NCI-H2081 (cell line): Measurements from ENCODE around the gene BTRC.

Source experiments
- DNase-seq, 2 experiments: peaks; one replicate each; lab custom pipeline; 2025; lab: John Stamatoyannopoulos, UW

BTRC gene

GRCh38 chr10:101567165-101568006 is 213.4 kb downstream of the BTRC start:
- DNase-seq, result no peak

GRCh38 chr10:101568054-101568745 is 214.2 kb downstream of the BTRC start:
- no peak for DNase-seq

- no peak for DNase-seq
Measured at GRCh38 chr10:101569323-101569621, 215.3 kb downstream of the BTRC start.

- peak; percentile 40 to 61 for DNase-seq
Measured at GRCh38 chr10:101569622-101570427, 215.9 kb downstream of the BTRC start.

- DNase-seq, result peak in 1 of 2 experiments; percentile 27
Measured at GRCh38 chr10:101570428-101571270, 216.7 kb downstream of the BTRC start.

GRCh38 chr10:101571271-101571925 is 217.4 kb downstream of the BTRC start:
- DNase-seq, result no peak

- no peak for DNase-seq
Measured at GRCh38 chr10:101572126-101572525, 218.2 kb downstream of the BTRC start.

- no peak for DNase-seq
Measured at GRCh38 chr10:101572785-101573184, 218.8 kb downstream of the BTRC start.

- no peak for DNase-seq
Measured at GRCh38 chr10:101573885-101574753, 220.2 kb downstream of the BTRC start.

- DNase-seq, result no peak
Measured at GRCh38 chr10:101575091-101575490, 221.1 kb downstream of the BTRC start.

- no peak for DNase-seq
Measured at GRCh38 chr10:101575580-101576210, 221.7 kb downstream of the BTRC start.

GRCh38 chr10:101576211-101576863 is 222.4 kb downstream of the BTRC start:
- DNase-seq, result no peak

- no peak for DNase-seq
Measured at GRCh38 chr10:101577121-101577871, 223.3 kb downstream of the BTRC start.

GRCh38 chr10:101578192-101578591 is 224.2 kb downstream of the BTRC start:
- DNase-seq, result no peak

- DNase-seq, result no peak
Measured at GRCh38 chr10:101578803-101579515, 225.0 kb downstream of the BTRC start.

GRCh38 chr10:101579516-101579870 is 225.5 kb downstream of the BTRC start:
- no peak for DNase-seq

- no peak for DNase-seq
Measured at GRCh38 chr10:101580486-101581399, 226.8 kb downstream of the BTRC start.
